KBM-7 (cell line): ENCODE measurements around the gene PPBP.
"Not testable (repeated sequence)": the region's sequence is repeated elsewhere in the genome, so short reads cannot be mapped to it uniquely, and the experiment has no call there.

Experiments used
- DNase-seq: peaks from one replicate; pipeline ENCODE4 v3.0.0-alpha.2; 2015
- in situ Hi-C: fragments of 300-500 bp; cut with MboI; formaldehyde crosslinking; loops from 2 replicates; pipeline ENCODE4 v1.14.3; 2020; ENCODE audit warnings: low sequenced_read_pairs, low pct_unique_long_range_greater_than_20kb, mixed read lengths

Gene PPBP

DNA sequence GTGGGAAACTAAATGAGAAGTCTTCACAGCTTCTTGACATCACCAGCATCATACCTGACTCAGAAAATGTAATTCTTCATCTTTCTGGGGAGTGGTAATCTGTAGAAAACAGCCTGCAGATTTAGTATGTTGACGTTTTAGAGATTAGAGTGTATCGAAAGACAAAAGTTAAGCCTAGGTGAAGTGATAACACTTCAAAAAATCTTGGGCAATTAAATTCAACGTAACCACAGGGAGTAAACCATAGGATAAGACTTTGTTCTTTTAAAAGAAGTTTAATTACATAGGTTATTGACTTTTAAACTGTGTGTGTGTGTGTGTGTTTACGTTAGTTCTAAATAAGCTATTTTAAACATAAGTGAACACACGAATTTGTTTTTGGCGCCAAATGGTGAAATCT is 12.3 kb upstream of the PPBP start:
- in situ Hi-C loops, result no loop called here
- DNase-seq, result no peak

DNA sequence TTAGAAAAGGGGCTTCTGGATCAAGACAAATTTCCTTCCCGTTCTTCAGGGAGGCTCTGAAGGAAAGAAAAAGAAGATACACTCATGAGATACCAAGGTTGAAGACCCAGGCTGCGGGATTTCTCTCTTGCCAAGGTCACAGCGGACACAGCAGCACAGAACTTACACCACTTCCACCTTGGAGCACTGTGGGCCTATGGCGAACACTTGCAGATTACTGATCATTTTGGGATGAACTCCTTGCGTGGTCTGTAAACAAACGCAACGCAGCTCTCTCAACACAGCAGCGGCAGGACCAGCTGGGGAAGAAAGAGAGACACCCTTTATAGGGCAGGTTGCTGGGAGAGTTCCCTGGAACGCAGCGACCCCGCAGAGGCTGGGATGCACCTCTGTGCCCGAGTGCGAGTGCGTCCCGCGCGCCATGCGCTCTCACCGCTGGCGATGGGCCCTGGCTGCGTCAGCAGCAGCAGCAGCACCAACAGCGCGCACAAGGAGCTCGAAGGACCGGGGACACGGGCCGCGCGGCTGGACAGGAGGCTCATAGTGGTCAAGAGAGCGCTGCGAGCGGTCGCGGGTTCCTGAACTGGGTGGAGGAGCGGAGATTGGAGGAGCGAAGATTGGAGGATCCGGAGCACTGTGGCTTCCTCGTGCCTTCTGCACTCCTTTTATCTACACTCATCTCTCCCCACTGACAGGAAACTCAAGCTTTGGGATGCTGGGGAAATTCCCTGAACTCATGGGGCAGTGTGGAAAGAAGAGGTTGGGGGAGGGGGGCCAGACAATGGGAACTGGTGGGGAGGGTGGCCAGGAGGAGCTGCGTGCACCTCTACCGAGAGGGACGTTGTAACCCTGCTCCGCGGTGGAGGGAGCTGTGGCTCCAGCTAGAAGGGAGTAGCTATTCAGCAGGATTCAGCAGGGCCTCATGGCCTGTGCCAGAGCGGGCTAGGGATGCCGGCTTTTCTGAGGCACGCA is 10.3 kb upstream of the PPBP start, which contains the start of gene CXCL5:
Gene CXCL5 (minus strand): TSS at position 638 of the 972 bp plus-strand sequence. CDS start 96 bp downstream, at position 542.
- in situ Hi-C loops, result no loop called here
- DNase-seq, result no peak

DNA sequence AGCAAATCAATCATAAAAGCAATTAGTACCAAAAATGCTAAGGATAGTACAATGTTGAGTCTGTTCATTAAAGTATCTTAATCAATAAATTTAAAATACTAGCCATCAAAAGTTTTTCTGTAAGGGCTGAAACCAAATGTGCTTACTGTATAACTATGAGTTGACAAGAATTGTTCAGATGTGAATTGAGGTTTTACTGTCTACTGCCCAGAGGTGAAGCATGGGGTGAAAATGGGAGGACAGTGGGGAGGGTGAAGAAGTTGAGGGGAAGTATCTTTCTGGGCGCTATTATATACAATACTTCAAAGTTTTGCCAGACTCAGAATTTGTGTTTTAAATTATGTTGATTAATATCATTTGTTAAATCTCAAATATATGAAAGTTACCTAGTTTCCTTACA is 4.1 kb upstream of the PPBP start:
- in situ Hi-C loops, result no loop called here
- no peak for DNase-seq

DNA sequence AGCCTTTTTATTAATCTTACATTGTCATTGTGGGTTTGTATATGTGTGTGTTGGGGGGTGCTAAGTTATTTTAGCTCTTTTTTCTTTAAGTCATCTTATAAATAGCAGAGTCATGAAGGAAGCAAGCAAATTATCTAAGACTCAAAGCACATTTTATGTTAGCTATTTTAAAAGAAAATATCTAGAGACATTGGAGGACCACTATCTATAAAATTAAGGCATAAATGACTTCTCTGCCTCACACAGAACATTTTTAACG is 3.7 kb upstream of the PPBP start:
- in situ Hi-C loops, result no loop called here

DNA sequence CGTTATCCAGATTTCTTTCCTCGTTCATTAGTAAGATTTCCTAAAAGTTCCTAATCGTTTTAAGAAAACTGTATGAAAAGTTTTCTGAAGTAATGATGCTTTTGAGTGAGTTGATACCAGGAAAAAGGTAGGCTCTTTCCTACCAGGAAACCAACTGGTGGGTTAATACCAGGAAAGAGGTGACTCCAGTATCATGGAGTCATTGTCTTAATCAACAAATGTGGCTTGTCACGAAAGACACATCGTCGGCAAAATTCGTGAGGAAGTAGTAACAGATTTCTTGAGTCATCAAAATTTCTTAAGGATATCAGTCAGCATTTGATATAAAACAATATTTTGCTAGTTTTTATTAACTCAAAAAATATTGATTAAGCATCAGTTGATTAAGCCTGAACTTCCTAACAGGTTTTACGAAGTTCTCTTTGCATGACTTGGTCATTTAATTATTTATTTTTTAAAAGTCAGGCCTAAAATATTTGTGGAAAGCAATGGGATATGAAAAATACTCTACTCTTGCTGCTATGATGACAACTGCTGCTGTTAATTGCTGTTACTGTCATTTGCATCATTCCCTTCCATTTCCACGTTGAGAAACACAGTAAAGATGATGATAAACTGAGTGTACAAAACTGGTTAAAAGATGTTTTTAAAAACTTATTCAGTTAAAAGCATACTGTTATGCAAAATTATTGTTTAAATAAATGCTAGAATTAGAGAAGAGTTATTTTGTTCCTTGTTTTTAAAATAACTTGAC is 3.2 kb upstream of the PPBP start:
- no peak for DNase-seq
- in situ Hi-C loops, result no loop called here

More for the DNA sequence above, 3.7 kb upstream of the PPBP start:
- DNase-seq, result no peak

DNA sequence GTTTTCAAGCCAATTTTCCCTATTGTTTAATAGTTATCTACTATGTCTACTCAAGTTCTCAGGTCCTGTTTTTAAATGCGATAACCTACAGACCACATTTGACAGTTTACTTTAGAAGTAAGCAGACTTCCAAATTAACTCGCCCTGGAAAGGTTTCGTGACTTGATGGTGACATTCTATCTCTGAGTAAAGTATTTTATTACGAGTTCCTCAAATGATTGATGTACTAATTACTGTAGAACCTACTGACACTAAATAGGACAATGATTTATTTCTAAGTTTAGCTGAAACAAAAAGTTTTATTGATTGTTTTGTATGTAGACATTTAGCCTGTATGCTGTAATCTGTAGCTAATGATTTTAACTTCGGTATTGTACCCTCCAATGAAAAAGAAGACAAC is 1.9 kb upstream of the PPBP start:
- in situ Hi-C loops, result no loop called here

GRCh38 chr4:73989031-73989430 is 1.0 kb upstream of the PPBP start:
- no peak for DNase-seq
- in situ Hi-C loops, result no loop called here

More for the DNA sequence above, 1.9 kb upstream of the PPBP start:
- DNase-seq, result no peak

GRCh38 chr4:73985528-73985852 is 2.5 kb downstream of the PPBP start:
- in situ Hi-C loops, result no loop called here

GRCh38 chr4:73984736-73985527 is 3.1 kb downstream of the PPBP start:
- in situ Hi-C loops, result no loop called here
- DNase-seq, result no peak

More at GRCh38 chr4:73985528-73985852, 2.5 kb downstream of the PPBP start:
- no peak for DNase-seq

DNA sequence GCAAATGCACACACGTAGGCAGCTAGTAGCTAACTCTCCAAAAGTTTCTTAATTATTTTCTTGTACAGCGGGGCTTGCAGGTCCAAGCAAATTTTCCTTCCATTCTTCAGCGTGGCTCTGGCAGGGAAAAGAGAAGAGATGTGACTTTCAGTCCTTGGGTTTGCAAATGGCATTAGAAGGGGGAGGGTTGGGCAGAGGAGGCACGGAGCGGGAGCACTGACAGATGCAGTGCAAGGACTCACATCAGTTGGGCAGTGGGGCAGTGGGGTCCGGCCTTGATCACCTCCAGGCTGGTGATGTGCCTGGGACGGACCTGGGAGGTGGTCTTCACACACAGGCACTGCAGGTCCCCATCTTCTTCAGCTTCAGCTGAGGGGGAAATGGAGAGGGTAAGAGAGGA is 6.8 kb downstream of the PPBP start:
- DNase-seq, in situ Hi-C loops: not testable (repeated sequence)

GRCh38 chr4:73979407-73979957 is 8.5 kb downstream of the PPBP start:
- no peak for DNase-seq
- in situ Hi-C loops, result no loop called here

DNA sequence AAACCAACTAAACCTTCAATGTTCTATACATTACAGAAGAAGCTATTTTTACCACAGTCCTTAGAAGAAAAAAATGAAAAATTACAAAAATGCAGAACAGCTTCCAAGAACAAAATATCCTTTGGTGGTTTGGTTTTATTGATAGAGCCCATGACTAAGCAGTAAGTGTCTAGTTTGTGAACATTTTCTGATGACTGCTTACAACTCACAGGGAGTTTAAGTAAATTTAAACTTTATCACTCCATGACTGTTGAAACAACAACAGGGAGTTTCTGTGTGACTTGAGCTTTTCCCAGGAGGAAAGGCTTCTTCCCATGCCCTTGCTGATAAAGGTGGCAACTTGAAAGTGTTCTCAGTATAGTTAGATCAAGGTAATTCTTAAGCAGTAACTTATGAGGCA is 9.1 kb downstream of the PPBP start:
- in situ Hi-C loops, result no loop called here
- DNase-seq, result no peak

GRCh38 chr4:73976716-73977115 is 11.3 kb downstream of the PPBP start:
- in situ Hi-C loops, result no loop called here
- no peak for DNase-seq

DNA sequence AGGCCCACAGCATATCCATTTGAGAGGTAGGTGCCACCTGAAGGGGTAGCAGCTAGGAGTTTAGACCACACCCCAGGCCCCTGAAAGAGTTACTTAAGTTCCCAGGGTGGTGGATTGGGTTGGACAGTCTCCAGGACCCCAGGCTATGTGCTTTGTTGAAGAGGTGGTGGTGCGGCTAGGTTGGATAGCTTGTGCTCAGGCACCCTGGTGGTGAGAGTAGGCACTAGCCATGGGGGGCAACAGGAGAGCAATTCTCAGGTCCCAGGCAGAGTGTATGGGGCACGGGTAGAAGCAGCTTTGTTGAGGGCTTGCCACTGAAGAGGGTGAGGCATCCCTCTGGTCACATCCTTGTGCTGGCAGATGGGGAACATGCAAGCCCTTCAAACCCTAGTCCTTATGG is 11.8 kb downstream of the PPBP start:
- in situ Hi-C loops, result no loop called here
- no peak for DNase-seq

- no peak for DNase-seq
- in situ Hi-C loops, result no loop called here
Measured at GRCh38 chr4:73974352-73974751, 13.6 kb downstream of the PPBP start.

DNA sequence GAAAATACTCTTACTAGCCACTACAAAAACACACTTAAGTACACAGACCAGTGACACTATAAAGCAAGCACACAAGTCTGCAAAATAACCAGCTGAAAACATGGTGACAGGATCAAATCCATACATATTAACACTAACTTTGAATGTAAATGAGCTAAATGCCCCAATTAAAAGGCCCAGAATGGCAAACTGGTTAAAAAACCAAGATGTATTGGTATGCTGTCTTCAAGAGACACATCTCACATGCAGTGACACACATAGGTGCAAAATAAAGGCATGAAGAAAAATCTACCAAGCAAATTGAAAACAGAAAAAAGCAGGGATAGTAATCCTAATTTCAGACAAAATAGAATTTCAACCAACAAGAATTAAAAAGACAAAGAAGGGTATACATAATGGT is 17.0 kb downstream of the PPBP start:
- DNase-seq, result no peak
- in situ Hi-C loops, result no loop called here

DNA sequence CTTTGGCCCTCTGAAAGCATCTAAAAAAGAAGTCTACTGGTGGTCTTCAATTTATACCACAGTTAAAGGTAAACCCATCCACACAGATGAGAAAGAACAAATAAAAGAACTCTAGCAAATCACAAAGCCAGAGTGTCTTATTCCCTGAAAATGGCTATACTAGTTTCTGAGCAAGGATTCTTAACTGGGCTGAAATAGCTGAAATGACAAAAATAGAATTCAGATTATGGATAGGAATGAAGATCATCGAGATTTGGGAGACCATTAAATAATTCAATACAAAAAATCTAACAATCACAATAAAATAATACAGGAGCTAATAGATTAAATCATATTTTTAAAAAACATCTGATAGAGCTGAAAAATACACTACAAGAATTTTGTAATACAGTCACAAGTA is 18.0 kb downstream of the PPBP start:
- DNase-seq, result no peak
- in situ Hi-C loops, result no loop called here

GRCh38 chr4:73967866-73968265 is 20.1 kb downstream of the PPBP start:
- in situ Hi-C loops, result no loop called here
- no peak for DNase-seq

GRCh38 chr4:73964862-73965611 is 23.0 kb downstream of the PPBP start:
- in situ Hi-C loops, result no loop called here
- no peak for DNase-seq
